Heart right ventricle (tissue), 16 donors: ENCODE data around the gene ZFP92. TPM values are rescaled to one million over a fixed set of nuclear protein-coding genes. Genes with fewer than 3 reads are reported as not detected.

Experiments
- ATAC-seq, 8 donors: fragments of 200-7000 bp; cut with Tn5 transposase; one replicate each; pipeline ENCODE4 v1.9.1; 2020; ENCODE audit warnings: mild to moderate bottlenecking in 8 of 8, moderate library complexity in 8 of 8, moderate number of reproducible peaks in 1 of 8
- DNase-seq, 2 donors: peaks; one replicate each; pipeline ENCODE4 v3.0.0-alpha.2; 2020
- H3K27ac ChIP-seq, 10 donors: fragments of 200-600 bp; sonication (generic) in 2 of 10; one replicate each; pipeline versions ENCODE4 v1.5.0 to v1.8.0; 2020 to 2022; ENCODE audit warnings: mild to moderate bottlenecking in 3 of 10
- H3K27me3 ChIP-seq, 7 donors: fragments of 200-600 bp; one replicate each; pipeline ENCODE4 v1.8.0; 2021 to 2022; ENCODE audit warnings: mild to moderate bottlenecking in 2 of 7
- H3K36me3 ChIP-seq, 9 donors: fragments of 200-600 bp; sonication (generic) in 1 of 9; one replicate each; pipeline versions ENCODE4 v1.5.0 to v1.8.0; 2020 to 2022; ENCODE audit warnings: mild to moderate bottlenecking in 2 of 9
- H3K4me1 ChIP-seq, 9 donors: fragments of 200-600 bp; sonication (generic) in 1 of 9; one replicate each; pipeline versions ENCODE4 v1.5.0 to v1.8.0; 2020 to 2022; ENCODE audit warnings: mild to moderate bottlenecking in 4 of 9
- H3K4me3 ChIP-seq, 10 donors: fragments of 200-600 bp; sonication (generic) in 2 of 10; one replicate each; pipeline versions ENCODE4 v1.5.0 to v1.8.0; 2020 to 2022; ENCODE audit warnings: mild to moderate bottlenecking in 7 of 10, moderate library complexity in 2 of 10
- H3K9me3 ChIP-seq, 11 donors: fragments of 200-600 bp in 10 of 11; sonication (generic) in 2 of 11; one replicate each; pipeline versions ENCODE4 v1.5.0 to v1.8.0; 2013 to 2022; ENCODE audit warnings: mild to moderate bottlenecking in 2 of 11, control low read depth in 1 of 11, moderate library complexity in 1 of 11
- CTCF ChIP-seq, 9 donors: fragments of 200-600 bp; sonication (generic) in 2 of 9; IDR thresholded peaks; one replicate each; pipeline versions ENCODE4 v1.5.0 to v1.8.0; 2021 to 2022; ENCODE audit warnings: antibody characterized with exemption in 9 of 9, mild to moderate bottlenecking in 5 of 9, moderate library complexity in 1 of 9
- WGBS, 2 donors: extraction: QIAGEN DNeasy Blood & Tissue Kit; methylation state at CpG; one replicate each; pipeline ENCODE4 v1.1.7; 2013; ENCODE audit warnings: inconsistent platforms in 1 of 2; 5-methylcytosine and 5-hydroxymethylcytosine counted together
- intact Hi-C, 10 donors: fragments of 100-400 bp; cut with DNase I; formaldehyde crosslinking; loops; one replicate each; pipeline versions ENCODE4 v1.11.1 to v1.14.2; 2022
- polyA plus RNA-seq, 2 donors: library from polyadenylated mRNA; stranded (reverse); fragments of 200-250 nt; gene quantifications; one replicate each; pipeline ENCODE4 v1.2.3, GENCODE V29; 2013
- total RNA-seq, 10 donors: library from RNA; stranded (reverse); fragmentation: NEBNext Ultra II Directional in 3 of 10; extraction: Animal tissue kit (Norgen Biotek cat#: 25700) in 3 of 10; gene quantifications; one replicate each; pipeline versions ENCODE4 v1.2.1 to v1.2.4, GENCODE V29; 2021 to 2023
- donor health status: Arrhythmogenic right ventricular cardiomyopathy.
- donor health status: ischemic (EF 13 %, LVEDD 7.1; RV severe dilation, severe dysfunction).
- donor health status: healthy with polysubstance abuse.
- donor health status: DM: no; HTN: yes; CAD: no.
- donor health status: DM: no; HTN: no; CAD: no.
- donor health status: ischemic (EF 25% LVEDD 6.9; RV normal size, moderate dysfunction).
- donor health status: ischemic (EF 25% LVEDD 5.7; RV mildly dilated, moderate dysfunction).
- donor health status: healthy.
- donor health status: DM: yes; HTN: yes; CAD: no.
- donor health status: Ischemic cardiomyopathy.
- donor health status: ischemic (EF 35%, LVEDD 5.7; RV mildly dilated, moderate dysfunction).
- donor health status: nonischemic (EF 11% LVEDD 7.7; RV severe dilation, severe dysfunction).
- donor health status: DM: yes; HTN: yes; CAD: no.
- donor health status: PGD.
- donor health status: ischemic (EF 29% LVEDD 5.4; RV normal size, mild dysfunction).
- donor health status: nonischemic (EF 23%, LVEDD 6.1; RV moderate dilation, normal function).

ZFP92 gene
- total and polyA plus RNA-seq, 12 donors: 0.17 to 1.6 (median 0.44) TPM

- Histone ChIP-seq H3K4me1 (peaks cover 0 to 9% (median 0%) of the 10 kb centered on the region in 9 donors), H3K27me3 (peaks cover 0 to 9% (median 0%) of the 10 kb centered on the region in 7 donors), H3K27ac (no peak overlapping the region), H3K4me3 (no peak overlapping the region), H3K36me3 (peaks cover 0 to 56% (median 0%) of the 10 kb centered on the region in 9 donors), H3K9me3 (no peaks in the 10 kb centered on the region)
- no peak for DNase-seq
- ATAC-seq: no peak
- 93 to 97% methylated on average over 15 to 16 of the region's 16 CpGs for WGBS, 2 donors
- no peak for TF ChIP-seq CTCF (IDR thresholded peaks at IDR 0.05)
- intact Hi-C loops: loop anchor here in 1 of 10 donors (10.0 kb wide), 1 partner anchor 50 kb away; no protein-coding TSS in a partner anchor
These were observed 43.8 kb downstream of the ZFP92 start for GRCh38 chrX:153454901-153455550.

- no peak for ATAC-seq
- H3K36me3 ChIP-seq: peaks cover 0 to 53% (median 0%) of the 10 kb centered on the region in 9 donors
- H3K27ac ChIP-seq: no peak overlapping the region
- no peaks in the 10 kb centered on the region for H3K9me3 ChIP-seq
- peaks cover 0 to 9% (median 0%) of the 10 kb centered on the region in 9 donors for H3K4me1 ChIP-seq
- intact Hi-C loops: loop anchor here in 1 of 10 donors (10.0 kb wide), 1 partner anchor 49 kb away; no protein-coding TSS in a partner anchor
- no peak for DNase-seq
- peaks cover 0 to 9% (median 0%) of the 10 kb centered on the region in 7 donors for H3K27me3 ChIP-seq
- no peak overlapping the region for H3K4me3 ChIP-seq
- no peak for TF ChIP-seq CTCF (IDR thresholded peaks at IDR 0.05)
- WGBS, 2 donors: 82 to 86% methylated on average over 8 to 16 of the region's 16 CpGs
These were observed 44.3 kb downstream of the ZFP92 start for GRCh38 chrX:153455571-153455970.

- DNase-seq: peak; percentile 36 to 55
- no peak overlapping the region for H3K4me3 ChIP-seq
- H3K27ac ChIP-seq: no peak overlapping the region
- peaks cover 0 to 9% (median 0%) of the 10 kb centered on the region in 7 donors for H3K27me3 ChIP-seq
- intact Hi-C loops: loop anchor here in 1 of 10 donors (10.0 kb wide), 1 partner anchor 49 kb away; no protein-coding TSS in a partner anchor
- no peaks in the 10 kb centered on the region for H3K9me3 ChIP-seq
- no peak for TF ChIP-seq CTCF (IDR thresholded peaks at IDR 0.05)
- peak in 7 of 8 donors; percentile 61 to 89 (median 78) for ATAC-seq
- peaks cover 0 to 9% (median 0%) of the 10 kb centered on the region in 9 donors for H3K4me1 ChIP-seq
- WGBS, 2 donors: 45 to 70% methylated on average over 10 to 12 of the region's 12 CpGs
- peaks cover 0 to 51% (median 0%) of the 10 kb centered on the region in 9 donors for H3K36me3 ChIP-seq
These were observed 44.9 kb downstream of the ZFP92 start for GRCh38 chrX:153456161-153456560.

GRCh38 chrX:153456704-153457103 is 45.4 kb downstream of the ZFP92 start:
- TF ChIP-seq CTCF (IDR thresholded peaks at IDR 0.05): no peak
- DNase-seq: peak in 1 of 2 donors; percentile 5
- intact Hi-C loops: loop anchor here in 1 of 10 donors (10.0 kb wide), 1 partner anchor 48 kb away; no protein-coding TSS in a partner anchor

More at GRCh38 chrX:153456704-153457103, 45.4 kb downstream of the ZFP92 start:
- H3K4me1 ChIP-seq: peaks cover 0 to 9% (median 0%) of the 10 kb centered on the region in 9 donors
- no peak overlapping the region for H3K4me3 ChIP-seq
- ATAC-seq: peak in 1 of 8 donors; percentile 23
- H3K9me3 ChIP-seq: no peaks in the 10 kb centered on the region
- peaks cover 0 to 54% (median 0%) of the 10 kb centered on the region in 9 donors for H3K36me3 ChIP-seq
- peaks cover 0 to 9% (median 0%) of the 10 kb centered on the region in 7 donors for H3K27me3 ChIP-seq
- no peak overlapping the region for H3K27ac ChIP-seq
- 87 to 98% methylated on average over 5 to 9 of the region's 9 CpGs for WGBS, 2 donors
